HK-2 (cell line): ENCODE data around the gene LRRC4.

ENCODE experiments used
- DNase-seq: peaks from one replicate; pipeline ENCODE4 v3.0.0-alpha.2; 2018; ENCODE audit not compliant: unreplicated experiment

LRRC4 gene

GRCh38 chr7:127979113-127979727, 52.0 kb downstream of the LRRC4 start:
- DNase-seq = no peak

- no peak for DNase-seq
These were observed 52.8 kb downstream of the LRRC4 start for GRCh38 chr7:127978421-127978820.
